AG04449 (cell line): Measurements from ENCODE around the gene SLC7A8.

Experiments used
- CTCF ChIA-PET: fragments of 350-600 bp; formaldehyde crosslinking; extraction: SDS; loops from one replicate; lab custom pipeline; 2021; ENCODE audit warnings: antibody characterized with exemption; lab: Yijun Ruan, JAX
- POLR2A ChIA-PET: fragments of 400-600, 350-600 bp; formaldehyde crosslinking; extraction: SDS; loops from one replicate; lab custom pipeline; 2020; ENCODE audit warnings: antibody characterized with exemption, inconsistent platforms; lab: Yijun Ruan, JAX
- DNase-seq: peaks from one replicate; pipeline ENCODE4 v3.0.0-alpha.2; 2010; ENCODE audit warnings: low read depth, low spot score
- H3K4me3 ChIP-seq: 2 replicates; pipeline ENCODE4 v1.5.1; 2011; ENCODE audit warnings: low read depth, mild to moderate bottlenecking, control low read depth, low read length
- CTCF ChIP-seq: IDR thresholded peaks from one replicate; pipeline ENCODE4 v1.5.1; 2011; ENCODE audit warnings: mild to moderate bottlenecking, moderate library complexity, low read length, control low read depth, inconsistent platforms; ENCODE audit not compliant: insufficient read depth; ENCODE audit errors: missing control alignments

Gene SLC7A8

DNA sequence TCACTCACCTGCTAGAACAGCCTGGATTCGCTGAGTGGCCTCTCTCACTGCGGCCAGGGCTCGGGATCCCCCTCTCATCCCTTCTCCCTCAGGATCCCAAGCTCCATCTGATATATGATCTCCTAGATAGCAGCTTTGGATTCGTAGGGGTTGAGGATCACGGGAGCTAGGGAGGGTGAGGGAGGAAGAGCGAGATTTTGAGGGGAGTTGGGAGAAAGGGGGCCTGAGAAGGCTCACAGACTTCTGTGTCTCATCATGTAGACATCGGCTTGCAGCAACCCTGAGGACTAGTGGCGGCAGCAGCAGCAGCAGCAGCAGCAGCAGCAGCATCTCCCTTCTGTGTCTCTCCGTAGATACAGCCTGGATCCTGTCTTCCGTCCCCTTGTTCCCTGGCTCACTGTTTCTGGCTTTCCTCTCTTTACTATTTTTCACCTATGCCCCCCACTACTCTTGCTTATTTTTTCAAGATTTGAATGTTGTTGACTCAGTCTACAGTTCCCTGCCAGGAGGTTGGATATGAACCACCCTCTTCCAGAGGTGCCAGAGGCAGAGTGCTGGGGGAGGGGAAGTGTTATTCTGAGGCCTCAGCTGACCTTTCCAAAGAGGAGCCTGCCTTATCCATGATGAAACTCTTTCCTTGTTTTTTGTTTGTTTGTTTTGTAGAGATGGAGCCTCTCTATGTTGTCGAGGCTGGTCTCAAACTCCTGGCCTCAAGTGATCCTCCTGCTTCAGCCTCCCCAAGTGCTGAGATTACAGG lies 78.7 kb downstream of the SLC7A8 start, which contains the start of gene CIROP:
Gene CIROP, minus strand, starts transcription at position 399 of the 757 bp plus-strand sequence. Its CDS starts 69 bp downstream, at position 330.
- TF ChIP-seq CTCF, result no peak
- no peak for DNase-seq
- ChIA-PET CTCF (interaction anchor here (1.4 to 8.4 kb wide), 6 partner anchors 7 to 118 kb away, joined by 4 to 86 read pairs (median 10); partner anchors contain the start of genes ACIN1 and C14orf119), POLR2A (interaction anchor here (0.5 kb wide), 1 partner anchor 9 kb away, joined by 3 read pairs; no protein-coding TSS in a partner anchor)
- H3K4me3 ChIP-seq, result no peak within 1 kb of the TSS

DNA sequence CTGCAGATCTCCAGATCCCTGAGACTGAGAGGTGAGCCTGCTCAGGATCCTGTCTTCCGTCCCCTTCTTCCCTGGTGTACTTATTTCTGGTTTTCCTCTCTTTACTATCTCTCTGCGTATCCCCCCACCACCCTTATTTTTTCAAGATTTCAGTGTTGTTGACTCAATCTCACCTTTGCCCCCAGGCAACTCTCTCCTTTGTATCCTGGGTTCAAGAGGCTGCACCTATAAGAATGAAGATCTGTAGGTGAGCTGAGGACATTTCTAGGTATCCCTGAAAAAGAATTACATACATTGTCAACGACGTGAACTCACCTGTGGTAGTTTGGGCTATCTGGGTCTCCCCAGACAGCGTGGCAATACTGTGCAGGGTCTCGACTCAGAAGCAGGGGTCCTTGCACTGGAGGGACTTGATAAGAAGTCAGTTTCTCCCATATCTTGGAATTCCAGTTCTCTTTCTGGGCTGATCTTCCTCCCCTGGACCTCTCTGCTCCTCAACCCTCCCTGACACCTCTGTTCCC lies 79.3 kb downstream of the SLC7A8 start:
- ChIA-PET CTCF (interaction anchor here (1.4 to 8.4 kb wide), 6 partner anchors 8 to 118 kb away, joined by 4 to 86 read pairs (median 18); partner anchors contain the start of genes ACIN1 and C14orf119), POLR2A (interaction anchor here (0.5 kb wide), 1 partner anchor 8 kb away, joined by 3 read pairs; no protein-coding TSS in a partner anchor)
- no peak overlapping the region for H3K4me3 ChIP-seq
- no peak for DNase-seq
- no peak for TF ChIP-seq CTCF

DNA sequence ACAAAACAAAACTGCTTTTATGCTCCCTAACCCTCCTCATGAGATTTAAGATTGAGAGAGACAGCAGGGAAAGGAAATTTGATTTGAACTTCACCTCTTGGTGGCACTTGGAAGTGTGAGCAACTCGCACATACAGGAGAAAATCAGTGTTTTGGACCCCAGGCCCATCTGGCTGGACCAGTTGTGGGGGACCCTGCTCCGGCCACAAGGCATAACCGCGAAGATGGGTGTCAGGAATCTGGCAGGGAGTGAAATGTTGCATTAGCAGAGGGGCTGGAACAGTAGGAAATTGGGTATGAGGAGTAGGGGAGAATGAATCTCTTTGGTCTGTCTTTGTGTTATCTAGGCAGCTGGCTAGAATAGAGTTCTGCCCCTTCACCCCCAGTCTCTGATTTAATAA lies 79.9 kb downstream of the SLC7A8 start:
- POLR2A ChIA-PET, result no interaction called here
- CTCF ChIA-PET, result interaction anchor here (1.3 to 8.4 kb wide), 5 partner anchors 9 to 117 kb away, joined by 3 to 86 read pairs (median 6); no protein-coding TSS in a partner anchor
- DNase-seq, result no peak
- H3K4me3 ChIP-seq, result no peak overlapping the region
- TF ChIP-seq CTCF, result no peak

GRCh38 chr14:23102801-23103200 lies 80.7 kb downstream of the SLC7A8 start:
- POLR2A ChIA-PET, result interaction anchor here (1.2 kb wide), 1 partner anchor 34 kb away, joined by 3 read pairs; no protein-coding TSS in a partner anchor
- no peak for TF ChIP-seq CTCF
- H3K4me3 ChIP-seq, result no peak overlapping the region
- CTCF ChIA-PET, result interaction anchor here (1.1 to 9.6 kb wide), 8 partner anchors 9 to 546 kb away, joined by 3 to 133 read pairs (median 14); no protein-coding TSS in a partner anchor
- no peak for DNase-seq

DNA sequence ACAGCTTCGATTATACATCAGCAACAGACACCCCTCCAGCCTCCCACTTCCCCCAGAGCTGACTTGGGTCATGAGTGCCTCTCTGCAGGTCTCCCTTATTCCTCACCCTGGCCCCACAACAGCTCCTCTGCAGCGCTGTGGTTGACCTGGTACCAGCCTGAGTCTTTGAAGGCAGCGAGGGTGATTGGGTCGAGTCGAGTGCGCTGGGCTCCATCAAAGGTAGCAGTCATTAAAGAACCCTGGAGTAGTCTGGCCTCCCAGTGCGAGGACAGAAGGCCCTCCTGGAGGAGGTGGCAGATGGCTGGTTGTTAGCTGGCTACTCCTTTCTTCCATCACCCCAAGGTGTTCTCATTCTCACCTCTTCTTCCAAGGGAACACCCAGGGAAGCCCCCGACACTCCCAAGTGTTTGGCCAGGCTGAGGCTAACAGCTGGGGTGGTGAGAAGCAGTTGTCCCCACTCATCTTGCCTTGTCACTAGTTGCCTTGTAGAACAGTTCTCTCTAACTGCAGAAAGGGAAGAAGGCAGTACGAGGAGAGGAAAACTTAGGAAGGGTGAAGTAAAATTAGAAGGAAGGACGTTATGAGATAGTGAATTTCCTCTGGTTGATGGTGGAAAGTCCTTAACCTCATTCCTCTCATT lies 81.4 kb downstream of the SLC7A8 start:
- no peak for DNase-seq
- CTCF ChIA-PET, result interaction anchor here (1.1 to 9.6 kb wide), 7 partner anchors 10 to 545 kb away, joined by 4 to 133 read pairs (median 23); no protein-coding TSS in a partner anchor
- no peak for TF ChIP-seq CTCF
- POLR2A ChIA-PET, result interaction anchor here (1.2 kb wide), 1 partner anchor 34 kb away, joined by 3 read pairs; no protein-coding TSS in a partner anchor
- H3K4me3 ChIP-seq, result no peak overlapping the region
